CD14-positive monocyte (primary cell): ENCODE results near the gene OR2T1. TPM values are rescaled to one million over a fixed set of nuclear protein-coding genes. Genes with fewer than 3 reads are reported as not detected.

Source experiments
- DNase-seq, 3 donors: peaks; one replicate each; pipeline ENCODE4 v3.0.0-alpha.2; 2011 to 2022
- H2AFZ ChIP-seq: 2 replicates; pipeline ENCODE4 v1.6.0; 2012; ENCODE audit warnings: mild to moderate bottlenecking, low read depth, low read length, inconsistent platforms; ENCODE audit not compliant: insufficient read depth, poor library complexity, severe bottlenecking
- H3K27ac ChIP-seq, 2 donors: 1 replicate in 1 of 2; 2 replicates in 1 of 2; pipeline ENCODE4 v1.5.1; 2012 to 2013; ENCODE audit warnings: low read length in 2 of 2, control low read depth in 1 of 2, inconsistent platforms in 1 of 2, low read depth in 1 of 2, mild to moderate bottlenecking in 1 of 2
- H3K27me3 ChIP-seq, 2 donors: one replicate each; pipeline versions ENCODE4 v1.6.0 to v1.6.1; 2011 to 2013; ENCODE audit warnings: low read length in 2 of 2; ENCODE audit not compliant: control insufficient read depth in 2 of 2, insufficient read depth in 2 of 2
- H3K36me3 ChIP-seq, 2 donors: replicated peaks in 1 of 2; 1 replicate in 1 of 2; 2 replicates in 1 of 2; pipeline versions ENCODE4 v1.5.1 to v1.6.1; 2012 to 2013; ENCODE audit warnings: low read length in 2 of 2, control low read depth in 1 of 2, inconsistent platforms in 1 of 2, mild to moderate bottlenecking in 1 of 2; ENCODE audit not compliant: insufficient read depth in 2 of 2, control insufficient read depth in 1 of 2
- H3K4me1 ChIP-seq, 2 donors: 1 replicate in 1 of 2; 2 replicates in 1 of 2; pipeline versions ENCODE4 v1.5.1 to v1.6.1; 2012 to 2013; ENCODE audit warnings: low read length in 2 of 2, control low read depth in 1 of 2, inconsistent platforms in 1 of 2, mild to moderate bottlenecking in 1 of 2, moderate library complexity in 1 of 2; ENCODE audit not compliant: insufficient read depth in 2 of 2, control insufficient read depth in 1 of 2
- H3K4me2 ChIP-seq: replicated peaks from 2 replicates; pipeline ENCODE3; 2012; ENCODE audit warnings: low read length, moderate library complexity, mild to moderate bottlenecking; ENCODE audit not compliant: poor library complexity, severe bottlenecking; ENCODE audit errors: extremely low read depth
- H3K4me3 ChIP-seq, 3 experiments: fragments of 200-600 bp in 1 of 3; sonication (generic) in 1 of 3; replicated peaks in 1 of 3; 1 replicate in 2 of 3; 2 replicates in 1 of 3; pipeline ENCODE4 v1.5.1; 2011 to 2013; ENCODE audit warnings: low read length in 3 of 3, mild to moderate bottlenecking in 3 of 3, control low read depth in 2 of 3, low read depth in 2 of 3, inconsistent platforms in 1 of 3, moderate library complexity in 1 of 3
- H3K79me2 ChIP-seq: 2 replicates; pipeline ENCODE4 v1.6.0; 2012; ENCODE audit warnings: mild to moderate bottlenecking, control low read depth, inconsistent platforms, low read length, moderate library complexity; ENCODE audit not compliant: insufficient read depth
- H3K9ac ChIP-seq: 2 replicates; pipeline ENCODE4 v1.6.0; 2017; ENCODE audit warnings: low read length, mild to moderate bottlenecking; ENCODE audit not compliant: insufficient read depth, poor library complexity, severe bottlenecking
- H3K9me3 ChIP-seq, 2 donors: replicated peaks in 1 of 2; 1 replicate in 1 of 2; 2 replicates in 1 of 2; pipeline versions ENCODE4 v1.5.1 to v1.6.1; 2012 to 2013; ENCODE audit warnings: low read length in 2 of 2, control low read depth in 1 of 2; ENCODE audit not compliant: control insufficient read depth in 1 of 2, insufficient read depth in 1 of 2
- H4K20me1 ChIP-seq: 2 replicates; pipeline ENCODE4 v1.6.0; 2012; ENCODE audit warnings: mild to moderate bottlenecking, low read length, control low read depth, moderate library complexity; ENCODE audit not compliant: insufficient read depth
- H3K27ac Mint-ChIP-seq, 7 donors: one replicate each; pipeline ENCODE4 v1.8.0; 2020; ENCODE audit warnings: mild to moderate bottlenecking in 7 of 7, mixed read lengths in 7 of 7, moderate library complexity in 6 of 7, inconsistent platforms in 2 of 7
- H3K27me3 Mint-ChIP-seq, 3 donors: one replicate each; pipeline ENCODE4 v1.8.0; 2021 to 2022; ENCODE audit warnings: low read depth in 3 of 3, mild to moderate bottlenecking in 3 of 3, mixed read lengths in 3 of 3, moderate library complexity in 3 of 3, inconsistent platforms in 1 of 3
- H3K36me3 Mint-ChIP-seq, 2 donors: one replicate each; pipeline ENCODE4 v1.8.0; 2020; ENCODE audit warnings: mixed read lengths in 2 of 2, inconsistent platforms in 1 of 2, mild to moderate bottlenecking in 1 of 2
- H3K4me1 Mint-ChIP-seq: one replicate; pipeline ENCODE4 v1.8.0; 2020; ENCODE audit warnings: mild to moderate bottlenecking, mixed read lengths
- H3K4me3 Mint-ChIP-seq, 2 donors: one replicate each; pipeline ENCODE4 v1.8.0; 2020; ENCODE audit warnings: mild to moderate bottlenecking in 2 of 2, mixed read lengths in 2 of 2, moderate library complexity in 1 of 2
- H3K9me3 Mint-ChIP-seq, 7 donors: one replicate each; pipeline ENCODE4 v1.8.0; 2020 to 2022; ENCODE audit warnings: mixed read lengths in 7 of 7, mild to moderate bottlenecking in 6 of 7, moderate library complexity in 6 of 7, inconsistent platforms in 2 of 7
- CTCF ChIP-seq: fragments of 200-600 bp; IDR thresholded peaks from one replicate; pipeline ENCODE4 v1.8.0; 2022; ENCODE audit warnings: antibody characterized with exemption, mild to moderate bottlenecking
- WGBS: methylation state at CpG from one replicate; pipeline ENCODE4 v1.1.5; 2013; ENCODE audit warnings: missing lambda C conversion rate; ENCODE audit not compliant: insufficient coverage; 5-methylcytosine and 5-hydroxymethylcytosine counted together
- intact Hi-C, 2 donors: fragments of 100-400 bp; cut with micrococcal nuclease; formaldehyde crosslinking; loops; one replicate each; pipeline versions ENCODE4 v1.15.0 to v1.15.1; 2023
- polyA plus RNA-seq, 3 donors: library from polyadenylated mRNA; depleted of rRNA in 1 of 3; unstranded in 2 of 3; stranded (reverse) in 1 of 3; fragments of 300-500 nt in 2 of 3; fragments of >200 nt in 1 of 3; fragmentation: Illumina TruSeq in 2 of 3; gene quantifications; 1 replicate in 2 of 3; 2 replicates in 1 of 3; pipeline ENCODE4 v1.2.3, GENCODE V29; 2012 to 2021

Gene OR2T1
- polyA plus RNA-seq, 3 donors, result not detected

DNA sequence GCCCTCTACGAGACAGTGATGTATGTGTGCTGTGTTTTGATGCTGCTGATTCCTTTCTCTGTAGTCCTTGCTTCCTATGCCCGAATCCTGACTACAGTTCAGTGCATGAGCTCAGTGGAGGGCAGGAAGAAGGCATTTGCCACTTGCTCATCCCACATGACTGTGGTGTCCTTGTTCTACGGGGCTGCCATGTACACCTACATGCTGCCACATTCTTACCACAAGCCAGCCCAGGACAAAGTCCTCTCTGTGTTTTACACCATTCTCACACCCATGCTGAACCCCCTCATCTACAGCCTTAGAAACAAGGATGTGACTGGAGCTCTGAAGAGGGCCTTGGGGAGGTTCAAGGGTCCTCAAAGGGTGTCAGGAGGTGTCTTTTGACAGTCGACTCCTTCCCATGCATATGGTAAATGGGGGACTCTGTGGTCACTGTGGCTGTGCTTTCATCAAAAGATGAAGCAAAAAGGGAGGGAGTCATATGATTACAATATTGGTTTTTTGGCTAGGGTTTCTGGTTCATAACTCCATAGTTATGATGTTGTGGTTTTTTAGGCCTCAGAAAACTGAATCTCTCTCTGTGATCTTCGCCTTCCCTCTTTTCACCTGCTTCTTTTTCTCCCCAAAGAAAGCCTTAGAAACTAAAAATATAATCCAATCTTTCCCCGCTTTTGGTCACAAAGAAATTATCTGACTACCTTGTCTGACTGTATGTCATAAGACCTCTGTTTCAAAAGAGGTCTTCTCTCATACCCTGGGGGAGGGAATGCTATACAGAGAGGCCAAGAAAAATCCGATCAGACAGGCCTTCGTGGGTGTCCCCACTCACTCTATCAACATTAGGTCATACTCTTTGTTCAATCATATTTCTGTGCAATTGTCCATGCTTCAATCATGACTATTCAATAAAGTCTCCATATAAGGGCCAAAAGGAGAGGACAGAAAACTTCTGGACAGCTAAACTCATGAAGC is 4.2 kb downstream of the OR2T1 start:
- H3K79me2 ChIP-seq, result no peaks in the 10 kb centered on the region
- DNase-seq, result no peak
- no peaks in the 10 kb centered on the region for H3K36me3 ChIP-seq
- H3K4me3 ChIP-seq, result no peak overlapping the region
- no peak overlapping the region for H3K27ac ChIP-seq
- Mint-ChIP-seq H3K36me3 (no peaks in the 10 kb centered on the region), H3K27me3 (no peaks in the 10 kb centered on the region), H3K4me3 (no peak overlapping the region), H3K27ac (peak overlapping the region in 1 of 7 donors; percentile 6), H3K9me3 (peaks cover 2 to 19% (median 11%) of the 10 kb centered on the region in 7 donors), H3K4me1 (no peaks in the 10 kb centered on the region)
- no peak overlapping the region for H3K4me2 ChIP-seq
- no peak overlapping the region for H3K9ac ChIP-seq
- no peak for TF ChIP-seq CTCF
- 94% methylated on average over 2 of the region's 8 CpGs for WGBS
- intact Hi-C loops, result no loop called here
- no peaks in the 10 kb centered on the region for H3K4me1 ChIP-seq
- peaks cover 11 to 24% of the 10 kb centered on the region in 2 donors for H3K9me3 ChIP-seq
- H4K20me1 ChIP-seq, result no peaks in the 10 kb centered on the region
- H2AFZ ChIP-seq, result no peak overlapping the region
- H3K27me3 ChIP-seq, result no peaks in the 10 kb centered on the region

GRCh38 chr1:248416226-248416625 is 13.4 kb downstream of the OR2T1 start:
- Histone ChIP-seq H3K4me2 (no peak overlapping the region), H3K4me1 (no peaks in the 10 kb centered on the region), H3K9ac (no peak overlapping the region), H3K4me3 (no peak overlapping the region), H3K27ac (no peak overlapping the region), H3K27me3 (no peaks in the 10 kb centered on the region), H3K9me3 (peaks cover 21 to 27% of the 10 kb centered on the region in 2 donors), H3K79me2 (no peaks in the 10 kb centered on the region), H3K36me3 (no peaks in the 10 kb centered on the region), H2AFZ (no peak overlapping the region), H4K20me1 (no peaks in the 10 kb centered on the region)
- H3K36me3 Mint-ChIP-seq, result no peaks in the 10 kb centered on the region
- WGBS, result 80% methylated on average over 1 of the region's 3 CpGs
- DNase-seq, result no peak
- no peak for TF ChIP-seq CTCF
- no peak overlapping the region for H3K4me3 Mint-ChIP-seq
- intact Hi-C loops, result no loop called here
- no peaks in the 10 kb centered on the region for H3K27me3 Mint-ChIP-seq
- H3K4me1 Mint-ChIP-seq, result no peaks in the 10 kb centered on the region
- no peak overlapping the region for H3K27ac Mint-ChIP-seq
- peaks cover 7 to 29% (median 17%) of the 10 kb centered on the region in 7 donors for H3K9me3 Mint-ChIP-seq
